ENCODE data around the gene C5orf15. TPM values are rescaled to one million over a fixed set of nuclear protein-coding genes. Genes with fewer than 3 reads are reported as not detected.
A peak's percentile ranks its signal among the peaks of the same experiment; 100 is the strongest.

The C5orf15 gene
- total and polyA plus RNA-seq, 9 of the 15 experiments (the other 6 are each of a cell fraction or from before 2014, with no cell fraction given), result 23.3 to 50.7 (median 35.5) TPM

DNA sequence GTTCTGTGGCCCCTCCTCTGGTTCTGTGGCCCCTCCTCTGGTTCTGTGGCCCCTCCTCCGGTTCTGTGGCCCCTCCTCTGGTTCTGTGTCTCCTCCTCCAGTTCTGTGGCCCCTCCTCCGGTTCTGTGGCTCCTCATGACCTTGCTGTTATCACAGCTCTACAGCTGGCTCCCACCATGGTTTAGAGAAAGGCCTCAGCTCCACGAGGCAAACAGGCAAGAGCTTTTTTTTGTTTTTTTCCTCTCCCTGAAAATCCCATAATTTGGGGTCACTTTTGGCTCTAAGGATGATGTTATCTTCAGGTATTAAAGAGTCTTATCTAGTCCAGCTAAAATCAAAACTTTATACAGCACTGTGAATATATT lies 31.8 kb downstream of the C5orf15 start (continued):
- TF ChIP-seq, protein P1, sequence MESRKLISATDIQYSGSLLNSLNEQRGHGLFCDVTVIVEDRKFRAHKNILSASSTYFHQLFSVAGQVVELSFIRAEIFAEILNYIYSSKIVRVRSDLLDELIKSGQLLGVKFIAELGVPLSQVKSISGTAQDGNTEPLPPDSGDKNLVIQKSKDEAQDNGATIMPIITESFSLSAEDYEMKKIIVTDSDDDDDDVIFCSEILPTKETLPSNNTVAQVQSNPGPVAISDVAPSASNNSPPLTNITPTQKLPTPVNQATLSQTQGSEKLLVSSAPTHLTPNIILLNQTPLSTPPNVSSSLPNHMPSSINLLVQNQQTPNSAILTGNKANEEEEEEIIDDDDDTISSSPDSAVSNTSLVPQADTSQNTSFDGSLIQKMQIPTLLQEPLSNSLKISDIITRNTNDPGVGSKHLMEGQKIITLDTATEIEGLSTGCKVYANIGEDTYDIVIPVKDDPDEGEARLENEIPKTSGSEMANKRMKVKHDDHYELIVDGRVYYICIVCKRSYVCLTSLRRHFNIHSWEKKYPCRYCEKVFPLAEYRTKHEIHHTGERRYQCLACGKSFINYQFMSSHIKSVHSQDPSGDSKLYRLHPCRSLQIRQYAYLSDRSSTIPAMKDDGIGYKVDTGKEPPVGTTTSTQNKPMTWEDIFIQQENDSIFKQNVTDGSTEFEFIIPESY (CRISPR knock-in tag; IDR thresholded peaks at IDR 0.05), result no peak
- TF ChIP-seq ZNF785 (CRISPR knock-in tag; IDR thresholded peaks at IDR 0.05), result no peak
- peak; percentile 83 for TF ChIP-seq SMARCE1 (IDR thresholded peaks at IDR 0.05)
- TF ChIP-seq, protein P2, sequence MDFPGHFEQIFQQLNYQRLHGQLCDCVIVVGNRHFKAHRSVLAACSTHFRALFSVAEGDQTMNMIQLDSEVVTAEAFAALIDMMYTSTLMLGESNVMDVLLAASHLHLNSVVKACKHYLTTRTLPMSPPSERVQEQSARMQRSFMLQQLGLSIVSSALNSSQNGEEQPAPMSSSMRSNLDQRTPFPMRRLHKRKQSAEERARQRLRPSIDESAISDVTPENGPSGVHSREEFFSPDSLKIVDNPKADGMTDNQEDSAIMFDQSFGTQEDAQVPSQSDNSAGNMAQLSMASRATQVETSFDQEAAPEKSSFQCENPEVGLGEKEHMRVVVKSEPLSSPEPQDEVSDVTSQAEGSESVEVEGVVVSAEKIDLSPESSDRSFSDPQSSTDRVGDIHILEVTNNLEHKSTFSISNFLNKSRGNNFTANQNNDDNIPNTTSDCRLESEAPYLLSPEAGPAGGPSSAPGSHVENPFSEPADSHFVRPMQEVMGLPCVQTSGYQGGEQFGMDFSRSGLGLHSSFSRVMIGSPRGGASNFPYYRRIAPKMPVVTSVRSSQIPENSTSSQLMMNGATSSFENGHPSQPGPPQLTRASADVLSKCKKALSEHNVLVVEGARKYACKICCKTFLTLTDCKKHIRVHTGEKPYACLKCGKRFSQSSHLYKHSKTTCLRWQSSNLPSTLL (IDR thresholded peaks at IDR 0.05), result no peak
- no peak for TF ChIP-seq GTF2A2 (tag; IDR thresholded peaks at IDR 0.05)
- no peak for TF ChIP-seq SIRT6 (IDR thresholded peaks at IDR 0.05; ENCODE audit: low read depth, low read length)
- TF ChIP-seq, protein P3, sequence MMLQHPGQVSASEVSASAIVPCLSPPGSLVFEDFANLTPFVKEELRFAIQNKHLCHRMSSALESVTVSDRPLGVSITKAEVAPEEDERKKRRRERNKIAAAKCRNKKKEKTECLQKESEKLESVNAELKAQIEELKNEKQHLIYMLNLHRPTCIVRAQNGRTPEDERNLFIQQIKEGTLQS (IDR thresholded peaks at IDR 0.05), result no peak
- TF ChIP-seq, protein P3 (CRISPR knock-in tag; conservative IDR thresholded peaks at IDR 0.05), result no peak
- TF ChIP-seq NONO (IDR thresholded peaks at IDR 0.05; ENCODE audit: low read depth in 2 of 2, low read length in 1 of 2), result no peak
- no peak for TF ChIP-seq MYBL2 (IDR thresholded peaks at IDR 0.05; ENCODE audit: low read depth)
- TF ChIP-seq MYBL2 (CRISPR knock-in tag; IDR thresholded peaks at IDR 0.05; ENCODE audit: borderline replicate concordance), result no peak
- TF ChIP-seq FOXP1 (CRISPR knock-in tag; IDR thresholded peaks at IDR 0.05), result no peak

All from K562 (cell line).